ENCODE data around the gene TOGARAM2.

The TOGARAM2 gene

DNA sequence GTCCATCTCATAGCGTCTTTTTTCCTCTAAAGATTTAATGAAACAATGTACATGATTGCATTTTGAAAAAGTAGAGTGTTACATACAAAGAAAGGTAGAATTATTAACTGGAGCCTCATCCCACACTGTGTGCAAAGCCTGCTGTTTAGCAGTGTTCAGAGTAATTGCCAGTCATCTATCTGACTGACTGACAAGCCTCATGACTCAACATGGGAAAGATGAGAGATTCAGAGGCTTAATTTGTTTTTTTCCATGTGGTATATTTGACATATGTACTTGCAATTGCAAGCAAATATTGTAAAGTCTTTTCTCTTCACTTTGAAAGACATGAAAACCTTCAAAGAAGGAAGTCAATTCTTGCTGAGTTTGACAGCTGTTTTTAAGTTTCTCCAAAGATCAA is 78.5 kb downstream of the TOGARAM2 start:
- Histone ChIP-seq H3K4ac (ENCODE audit: low read depth, low read length) (no peak overlapping the region), H2BK12ac (ENCODE audit: low read length) (no peak overlapping the region), H2AK5ac (ENCODE audit: low read length) (no peak overlapping the region), H3K27ac (ENCODE audit: low read depth, low read length) (no peak overlapping the region), H4K91ac (ENCODE audit: low read depth, low read length) (no peak overlapping the region), H2BK5ac (ENCODE audit: low read depth, low read length, poor library complexity) (no peak overlapping the region), H3K79me2 (ENCODE audit: control insufficient read depth, insufficient read depth, low read length, poor library complexity) (no peaks in the 10 kb centered on the region), H3K36me3 (ENCODE audit: control insufficient read depth in 1 of 2, insufficient read depth in 2 of 2, low read length in 2 of 2) (no peaks in the 10 kb centered on the region), H4K8ac (ENCODE audit: low read depth, low read length) (no peak overlapping the region), H4K12ac (ENCODE audit: low read depth, low read length) (no peak overlapping the region), H3K9ac (ENCODE audit: low read length) (no peak overlapping the region), H3K14ac (ENCODE audit: low read length) (no peak overlapping the region), H3K4me1 (ENCODE audit: control insufficient read depth in 1 of 2, insufficient read depth in 2 of 2, low read length in 2 of 2) (no peaks in the 10 kb centered on the region), H3K23ac (ENCODE audit: low read length) (no peak overlapping the region), H2BK120ac (ENCODE audit: insufficient read depth, low read length, poor library complexity) (no peak overlapping the region), H3K4me2 (ENCODE audit: low read length) (no peak overlapping the region), H3K4me3 (ENCODE audit: low read depth, low read length) (no peak overlapping the region), H3K27me3 (ENCODE audit: insufficient read depth, low read length) (no peaks in the 10 kb centered on the region), H3K9me3 (ENCODE audit: insufficient read depth, low read depth, low read length) (no peaks in the 10 kb centered on the region), H3K18ac (ENCODE audit: low read length) (no peak overlapping the region), H2AFZ (ENCODE audit: insufficient read depth, low read length, poor library complexity) (no peak overlapping the region), H3K79me1 (ENCODE audit: low read length) (no peaks in the 10 kb centered on the region)
- no CpG with 5 or more reads among the region's 1 CpG for WGBS (ENCODE audit: extremely low coverage, insufficient coverage, insufficient read length)
- DNase-seq, result no peak

DNA sequence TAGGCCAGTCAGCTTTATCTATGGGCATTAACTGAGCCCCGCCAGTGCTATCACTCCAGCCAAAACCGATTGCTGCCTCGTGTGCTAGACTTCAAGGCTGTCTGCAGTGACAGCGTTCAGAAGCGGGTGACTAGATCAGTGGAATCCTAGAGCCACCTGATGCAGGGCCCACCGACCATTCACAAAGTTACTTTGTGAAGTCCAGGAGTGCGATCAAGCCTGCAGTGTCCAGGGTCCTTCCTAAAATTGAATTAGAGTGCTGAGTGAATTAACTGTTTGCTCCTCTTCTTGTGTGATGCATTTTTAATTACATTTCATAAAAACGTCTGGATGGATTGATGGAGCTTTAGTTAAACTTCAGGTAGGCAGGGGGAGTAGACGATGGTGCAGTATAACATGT is 79.3 kb downstream of the TOGARAM2 start:
- whole genome bisulfite sequencing (ENCODE audit: extremely low coverage, insufficient coverage, insufficient read length), result no CpG with 5 or more reads among the region's 9 CpGs
- H4K12ac ChIP-seq (ENCODE audit: low read depth, low read length), result no peak overlapping the region
- no peak overlapping the region for H3K23ac ChIP-seq (ENCODE audit: low read length)
- no peaks in the 10 kb centered on the region for H3K79me2 ChIP-seq (ENCODE audit: control insufficient read depth, insufficient read depth, low read length, poor library complexity)
- H4K91ac ChIP-seq (ENCODE audit: low read depth, low read length), result no peak overlapping the region
- DNase-seq, result no peak
- H3K36me3 ChIP-seq (ENCODE audit: control insufficient read depth in 1 of 2, insufficient read depth in 2 of 2, low read length in 2 of 2), result no peaks in the 10 kb centered on the region
- no peaks in the 10 kb centered on the region for H3K4me1 ChIP-seq (ENCODE audit: control insufficient read depth in 1 of 2, insufficient read depth in 2 of 2, low read length in 2 of 2)
- no peak overlapping the region for H4K8ac ChIP-seq (ENCODE audit: low read depth, low read length)
- H3K27ac ChIP-seq (ENCODE audit: low read depth, low read length), result no peak overlapping the region
- H2BK120ac ChIP-seq (ENCODE audit: insufficient read depth, low read length, poor library complexity), result no peak overlapping the region
- H3K4ac ChIP-seq (ENCODE audit: low read depth, low read length), result no peak overlapping the region
- H3K27me3 ChIP-seq (ENCODE audit: insufficient read depth, low read length), result no peaks in the 10 kb centered on the region
- H3K9ac ChIP-seq (ENCODE audit: low read length), result no peak overlapping the region
- no peak overlapping the region for H3K4me3 ChIP-seq (ENCODE audit: low read depth, low read length)
- no peak overlapping the region for H2AFZ ChIP-seq (ENCODE audit: insufficient read depth, low read length, poor library complexity)
- H3K79me1 ChIP-seq (ENCODE audit: low read length), result no peaks in the 10 kb centered on the region
- peaks cover 1% of the 10 kb centered on the region for H3K9me3 ChIP-seq (ENCODE audit: insufficient read depth, low read depth, low read length)
- H2BK12ac ChIP-seq (ENCODE audit: low read length), result no peak overlapping the region
- H2AK5ac ChIP-seq (ENCODE audit: low read length), result no peak overlapping the region
- H3K18ac ChIP-seq (ENCODE audit: low read length), result no peak overlapping the region
- H3K14ac ChIP-seq (ENCODE audit: low read length), result no peak overlapping the region
- H3K4me2 ChIP-seq (ENCODE audit: low read length), result no peak overlapping the region
- H2BK5ac ChIP-seq (ENCODE audit: low read depth, low read length, poor library complexity), result no peak overlapping the region

DNA sequence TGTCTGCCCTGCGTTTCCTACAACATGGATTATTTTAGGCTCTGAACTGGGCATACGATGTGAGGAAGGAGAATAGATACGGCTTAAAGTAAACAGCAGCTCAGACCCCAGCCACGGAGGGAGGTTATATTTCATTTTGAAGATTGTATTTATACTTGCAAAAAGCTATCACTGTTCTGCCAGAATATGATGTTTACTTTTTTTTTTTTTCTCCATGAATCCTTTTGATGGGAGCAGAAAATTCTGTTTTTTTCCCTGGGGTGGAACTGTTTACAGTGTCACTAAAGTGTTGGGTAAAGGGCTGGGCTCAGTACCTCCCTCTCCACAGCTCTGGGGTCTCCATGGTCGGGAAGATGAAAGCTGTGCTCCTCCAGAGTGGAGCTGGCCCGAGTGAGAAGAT is 80.1 kb downstream of the TOGARAM2 start:
- Histone ChIP-seq H3K79me2 (ENCODE audit: control insufficient read depth, insufficient read depth, low read length, poor library complexity) (no peaks in the 10 kb centered on the region), H4K12ac (ENCODE audit: low read depth, low read length) (no peak overlapping the region), H3K36me3 (ENCODE audit: control insufficient read depth in 1 of 2, insufficient read depth in 2 of 2, low read length in 2 of 2) (no peaks in the 10 kb centered on the region), H3K4me3 (ENCODE audit: low read depth, low read length) (no peak overlapping the region), H3K14ac (ENCODE audit: low read length) (no peak overlapping the region), H4K8ac (ENCODE audit: low read depth, low read length) (no peak overlapping the region), H3K23ac (ENCODE audit: low read length) (no peak overlapping the region), H3K9me3 (ENCODE audit: insufficient read depth, low read depth, low read length) (peaks cover 1% of the 10 kb centered on the region), H2BK120ac (ENCODE audit: insufficient read depth, low read length, poor library complexity) (no peak overlapping the region), H3K4ac (ENCODE audit: low read depth, low read length) (no peak overlapping the region), H2BK12ac (ENCODE audit: low read length) (no peak overlapping the region), H3K79me1 (ENCODE audit: low read length) (no peaks in the 10 kb centered on the region), H3K18ac (ENCODE audit: low read length) (no peak overlapping the region), H2AFZ (ENCODE audit: insufficient read depth, low read length, poor library complexity) (no peak overlapping the region), H2BK5ac (ENCODE audit: low read depth, low read length, poor library complexity) (no peak overlapping the region), H4K91ac (ENCODE audit: low read depth, low read length) (no peak overlapping the region), H3K9ac (ENCODE audit: low read length) (no peak overlapping the region), H2AK5ac (ENCODE audit: low read length) (no peak overlapping the region), H3K4me1 (ENCODE audit: control insufficient read depth in 1 of 2, insufficient read depth in 2 of 2, low read length in 2 of 2) (no peaks in the 10 kb centered on the region), H3K4me2 (ENCODE audit: low read length) (no peak overlapping the region), H3K27ac (ENCODE audit: low read depth, low read length) (no peak overlapping the region), H3K27me3 (ENCODE audit: insufficient read depth, low read length) (no peaks in the 10 kb centered on the region)
- no CpG with 5 or more reads among the region's 6 CpGs for WGBS (ENCODE audit: extremely low coverage, insufficient coverage, insufficient read length)
- no peak for DNase-seq

DNA sequence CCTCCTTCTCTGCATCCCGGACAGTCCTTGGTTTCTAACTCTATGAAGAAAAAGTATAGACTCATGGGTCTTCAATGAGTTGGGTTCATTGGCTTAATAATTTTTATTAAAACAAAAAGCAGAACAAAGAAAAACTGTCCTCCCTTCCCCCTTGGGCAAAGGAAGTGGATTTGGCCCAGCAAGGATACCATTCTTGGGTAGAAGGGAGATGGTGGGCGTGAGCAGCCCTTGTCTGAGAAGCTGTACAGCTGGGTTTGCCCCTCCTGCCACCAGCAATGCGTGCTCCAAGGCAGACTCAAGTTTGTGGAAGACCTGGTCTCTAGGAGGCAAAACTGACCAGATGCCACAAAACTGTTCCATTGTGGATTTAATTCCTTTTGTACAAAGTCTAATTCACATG is 80.5 kb downstream of the TOGARAM2 start:
- Histone ChIP-seq H4K12ac (ENCODE audit: low read depth, low read length) (no peak overlapping the region), H4K91ac (ENCODE audit: low read depth, low read length) (no peak overlapping the region), H2AK5ac (ENCODE audit: low read length) (no peak overlapping the region), H3K9me3 (ENCODE audit: insufficient read depth, low read depth, low read length) (peaks cover 1% of the 10 kb centered on the region), H3K27ac (ENCODE audit: low read depth, low read length) (no peak overlapping the region), H3K79me1 (ENCODE audit: low read length) (no peaks in the 10 kb centered on the region), H3K79me2 (ENCODE audit: control insufficient read depth, insufficient read depth, low read length, poor library complexity) (no peaks in the 10 kb centered on the region), H3K27me3 (ENCODE audit: insufficient read depth, low read length) (no peaks in the 10 kb centered on the region), H3K9ac (ENCODE audit: low read length) (no peak overlapping the region), H3K18ac (ENCODE audit: low read length) (no peak overlapping the region), H2AFZ (ENCODE audit: insufficient read depth, low read length, poor library complexity) (no peak overlapping the region), H3K4me1 (ENCODE audit: control insufficient read depth in 1 of 2, insufficient read depth in 2 of 2, low read length in 2 of 2) (no peaks in the 10 kb centered on the region), H2BK120ac (ENCODE audit: insufficient read depth, low read length, poor library complexity) (no peak overlapping the region), H2BK5ac (ENCODE audit: low read depth, low read length, poor library complexity) (no peak overlapping the region), H3K36me3 (ENCODE audit: control insufficient read depth in 1 of 2, insufficient read depth in 2 of 2, low read length in 2 of 2) (no peaks in the 10 kb centered on the region), H3K23ac (ENCODE audit: low read length) (no peak overlapping the region), H3K4me2 (ENCODE audit: low read length) (no peak overlapping the region), H3K4ac (ENCODE audit: low read depth, low read length) (no peak overlapping the region), H2BK12ac (ENCODE audit: low read length) (no peak overlapping the region), H4K8ac (ENCODE audit: low read depth, low read length) (no peak overlapping the region), H3K4me3 (ENCODE audit: low read depth, low read length) (no peak overlapping the region), H3K14ac (ENCODE audit: low read length) (no peak overlapping the region)
- DNase-seq, result no peak
- WGBS (ENCODE audit: extremely low coverage, insufficient coverage, insufficient read length), result no CpG with 5 or more reads among the region's 3 CpGs
